GM19438 (cell line): ENCODE results near the gene ZNF280B.
"Not testable (repeated sequence)": the region's sequence is repeated elsewhere in the genome, so short reads cannot be mapped to it uniquely, and the experiment has no call there.

ENCODE experiments used
- ATAC-seq: cut with Tn5 transposase; IDR thresholded peaks from one replicate; pipeline ENCODE4 v1.9.1; 2021; ENCODE audit warnings: low read depth; ENCODE audit not compliant: unreplicated experiment

The ZNF280B gene

DNA sequence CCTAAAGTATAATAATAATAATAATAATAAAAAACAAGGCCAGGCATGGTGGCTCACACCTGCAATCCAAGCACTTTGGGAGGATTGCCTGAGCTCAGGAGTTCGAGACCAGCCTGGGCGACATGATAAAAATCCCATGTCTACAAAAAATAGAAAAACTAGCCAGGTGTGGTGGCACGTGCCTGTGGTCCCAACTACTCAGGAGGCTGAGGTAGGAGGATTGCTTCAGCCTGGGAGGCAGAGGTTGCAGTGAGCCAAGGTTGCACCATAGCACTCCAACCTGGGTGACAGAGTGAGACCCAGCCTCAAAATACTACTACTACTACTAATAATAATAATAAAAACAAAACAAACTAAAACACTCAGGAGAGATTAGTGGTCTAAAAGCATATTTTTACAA is 27.1 kb upstream of the ZNF280B start:
- ATAC-seq: no peak

DNA sequence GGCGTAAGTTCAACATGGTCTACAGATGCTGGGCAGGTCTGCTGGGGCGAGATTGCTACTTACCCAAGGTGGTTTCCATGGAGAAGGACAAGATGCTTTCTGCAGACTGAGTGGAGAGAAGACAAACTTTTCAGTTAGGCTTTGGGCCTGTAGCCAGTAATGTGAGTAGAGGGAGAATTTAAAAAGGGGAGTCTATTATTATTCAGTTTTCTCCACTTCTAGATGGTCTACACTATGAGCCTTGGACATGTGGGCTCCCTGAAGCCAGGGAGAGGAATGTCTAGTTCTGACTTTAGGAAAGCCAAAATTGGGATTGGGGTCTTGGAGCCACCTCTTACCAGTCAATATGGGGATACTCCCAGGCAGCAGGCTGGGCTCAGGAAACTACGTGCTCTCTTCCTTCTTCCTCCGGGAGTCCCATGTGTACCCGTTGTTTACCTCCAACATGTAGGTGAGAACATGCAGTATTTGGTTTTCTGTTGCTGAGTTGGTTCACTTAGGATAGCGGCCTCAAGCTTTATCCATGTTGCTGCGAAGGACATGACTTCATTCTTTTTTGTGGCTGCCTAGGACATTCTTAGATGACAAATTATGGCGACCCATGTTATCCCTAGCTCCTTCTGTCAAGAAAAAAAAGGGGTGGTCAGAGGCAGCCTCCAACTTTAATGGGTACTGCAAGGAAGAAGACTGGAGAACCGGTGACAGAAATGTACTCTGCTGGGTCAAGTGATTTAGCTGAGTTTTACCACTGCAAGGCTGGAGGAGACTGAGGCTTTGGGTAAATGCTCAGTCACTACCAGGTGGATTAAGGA is 26.3 kb upstream of the ZNF280B start:
- ATAC-seq: no peak

DNA sequence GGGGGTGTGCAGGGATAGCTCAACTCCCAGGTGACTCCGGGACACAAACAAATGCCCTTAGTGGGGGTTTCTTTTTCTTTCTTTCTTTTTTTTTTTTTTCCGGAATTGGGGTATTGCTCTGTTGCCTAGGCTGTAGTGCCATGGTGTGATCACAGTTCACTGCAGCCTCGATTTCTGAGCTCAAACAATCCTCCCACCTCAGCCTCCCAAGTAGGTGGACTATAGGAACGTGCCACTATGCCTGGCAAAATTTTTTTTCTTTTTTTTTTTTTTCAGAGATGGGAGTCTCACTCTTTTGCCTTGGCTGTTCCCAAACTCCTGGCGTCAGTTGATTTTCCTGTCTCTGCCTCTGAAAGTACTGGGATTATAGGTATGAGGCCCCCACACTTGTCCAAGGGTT is 25.3 kb upstream of the ZNF280B start:
- no peak for ATAC-seq

DNA sequence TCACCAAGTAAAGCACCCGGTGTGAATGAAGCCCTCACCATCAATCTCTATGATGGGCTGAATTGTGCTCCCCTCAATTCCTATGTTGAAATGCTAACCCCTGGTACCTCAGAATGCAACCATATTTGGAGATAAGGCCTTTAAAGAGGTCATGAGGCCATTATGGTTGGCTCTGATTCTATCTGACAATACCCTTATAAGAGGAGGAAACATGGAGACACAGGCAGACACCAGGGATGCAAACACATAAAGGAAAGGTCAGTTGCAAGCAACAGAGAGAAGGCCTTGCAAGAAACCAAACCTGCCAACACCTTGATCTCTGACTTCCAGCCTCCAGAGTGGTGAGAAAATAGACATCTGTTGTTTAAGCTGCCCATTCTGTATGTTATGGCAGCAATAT is 24.9 kb upstream of the ZNF280B start:
- no peak for ATAC-seq

DNA sequence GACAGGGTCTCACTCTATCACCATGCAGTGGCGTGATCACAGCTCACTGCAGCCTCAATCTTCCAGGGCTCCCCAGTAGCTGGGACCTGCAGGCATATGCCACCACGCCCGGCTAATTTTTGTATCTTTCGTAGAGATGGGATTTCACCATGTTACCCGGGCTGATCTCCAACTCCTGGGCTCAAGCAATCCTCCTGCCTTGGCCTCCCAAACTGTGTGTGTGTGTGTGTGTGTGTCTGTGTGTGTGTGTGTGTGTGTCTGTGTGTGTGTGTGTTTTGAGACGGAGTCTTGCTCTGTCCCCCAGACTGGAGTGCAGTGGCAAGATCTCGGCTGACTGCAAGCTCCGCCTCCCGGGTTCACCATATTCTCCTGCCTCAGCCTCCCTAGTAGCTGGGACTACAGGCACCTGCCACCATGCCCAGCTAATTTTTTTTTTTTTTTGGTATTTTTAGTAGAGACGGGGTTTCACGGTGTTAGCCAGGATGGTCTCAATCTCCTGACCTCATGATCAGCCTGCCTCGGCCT is 24.1 kb upstream of the ZNF280B start:
- ATAC-seq: not testable (repeated sequence)

DNA sequence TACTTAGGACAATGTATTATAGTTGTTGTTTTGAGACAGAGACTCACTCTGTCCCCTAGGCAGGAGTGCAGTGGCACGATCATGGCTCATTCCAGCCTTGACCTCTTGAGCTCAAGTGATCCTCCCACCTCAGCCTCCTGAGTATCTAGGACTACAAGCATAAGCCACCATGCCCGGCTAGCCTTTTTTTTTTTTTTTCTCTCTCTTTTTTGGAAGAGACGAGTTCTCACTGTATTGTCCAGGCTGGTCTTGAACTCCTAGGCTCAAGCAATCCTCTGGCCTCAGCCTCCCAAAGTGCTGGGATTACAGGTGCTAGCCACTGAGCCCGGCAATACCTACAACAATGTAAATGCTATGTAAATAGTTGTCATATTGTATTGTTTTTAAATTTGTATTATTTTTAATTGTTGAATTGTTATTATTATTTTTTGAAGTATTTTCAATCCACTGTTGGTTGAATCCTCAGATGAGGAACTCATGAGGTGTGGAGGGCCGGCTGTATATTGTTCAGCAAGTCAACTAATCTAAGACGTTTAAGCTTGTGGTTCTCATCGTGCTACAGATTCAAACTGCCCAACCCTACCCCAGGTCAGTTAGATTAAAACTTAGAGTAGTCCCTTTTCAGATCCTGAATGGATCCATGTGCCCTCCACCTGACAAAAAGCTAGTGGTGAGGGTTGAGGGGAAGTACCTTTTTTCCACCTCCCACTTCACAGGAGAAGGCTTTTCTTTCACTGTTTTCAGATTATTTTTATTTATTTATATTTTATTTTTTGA is 23.4 kb upstream of the ZNF280B start:
- no peak for ATAC-seq

DNA sequence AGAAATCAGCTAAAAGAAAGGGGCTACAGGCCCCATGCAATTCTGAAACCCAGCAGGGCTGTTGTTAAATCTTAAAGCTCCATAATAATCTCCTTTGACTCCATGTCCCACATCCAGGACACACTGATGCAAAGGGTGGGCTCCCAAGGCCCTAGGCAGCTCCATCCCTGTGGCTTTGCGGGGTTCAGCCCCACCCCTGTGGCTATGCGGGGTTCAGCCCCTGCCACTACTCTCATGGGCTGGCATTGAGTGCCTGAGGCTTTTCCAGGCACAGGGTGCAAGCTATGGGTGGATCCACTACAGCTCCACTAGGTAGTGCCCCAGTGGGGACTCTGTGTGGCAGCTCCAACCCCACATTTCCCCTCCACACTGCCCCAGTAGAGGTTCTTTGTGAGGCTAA is 20.2 kb upstream of the ZNF280B start:
- ATAC-seq: no peak

DNA sequence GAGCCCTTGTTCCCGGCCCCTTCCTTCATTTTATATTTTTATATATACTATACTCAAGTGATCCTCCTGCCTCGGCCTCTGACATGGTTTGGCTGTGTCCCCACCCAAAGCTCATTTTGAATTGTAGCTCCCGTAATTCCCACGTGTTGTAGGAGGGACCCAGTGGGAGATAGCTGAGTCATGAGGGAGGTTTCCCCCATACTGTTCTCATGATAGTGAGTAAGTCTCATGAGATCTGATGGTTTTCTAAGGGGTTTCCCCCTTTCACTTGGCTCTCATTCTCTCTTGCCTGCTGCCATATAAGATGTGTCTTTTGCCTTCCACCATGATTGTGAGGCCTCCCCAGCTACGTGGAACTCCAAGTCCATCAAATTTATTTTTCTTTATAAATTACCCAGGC is 18.8 kb upstream of the ZNF280B start:
- no peak for ATAC-seq

DNA sequence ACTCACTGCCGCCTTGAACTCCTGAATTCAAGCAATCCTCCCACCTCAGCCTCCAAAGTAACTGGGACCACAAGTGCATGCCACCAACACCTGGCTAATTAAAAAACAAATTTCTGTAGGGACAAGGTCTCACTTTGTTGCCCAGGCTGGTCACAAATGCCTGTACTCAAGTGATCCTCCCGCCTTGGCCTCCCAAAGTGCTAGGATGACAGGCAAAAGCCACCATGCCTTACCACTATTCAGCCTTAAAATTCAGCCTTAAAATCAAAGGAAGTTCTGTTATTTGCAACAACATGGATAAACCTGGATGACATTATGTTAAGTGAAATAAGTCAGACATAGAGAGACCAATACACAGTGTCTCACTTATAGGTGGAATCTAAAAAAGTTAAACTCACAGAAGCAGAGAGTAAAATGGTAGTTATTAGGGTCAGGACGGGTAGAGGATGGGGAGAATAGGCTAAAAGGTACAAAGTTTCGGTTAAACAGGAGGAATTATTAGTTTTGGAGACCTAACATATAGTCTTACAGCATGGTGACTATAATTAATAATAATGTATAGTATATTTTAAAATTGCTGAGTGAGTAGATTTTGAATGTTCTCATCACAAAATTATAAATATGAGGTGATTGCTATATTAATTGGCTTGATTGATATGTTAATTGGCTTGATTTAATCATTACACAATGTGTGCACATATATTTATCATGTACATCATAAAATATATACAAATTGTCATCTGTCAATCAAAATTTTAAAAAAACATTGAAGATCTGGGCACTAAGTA is 17.8 kb upstream of the ZNF280B start:
- ATAC-seq: no peak

DNA sequence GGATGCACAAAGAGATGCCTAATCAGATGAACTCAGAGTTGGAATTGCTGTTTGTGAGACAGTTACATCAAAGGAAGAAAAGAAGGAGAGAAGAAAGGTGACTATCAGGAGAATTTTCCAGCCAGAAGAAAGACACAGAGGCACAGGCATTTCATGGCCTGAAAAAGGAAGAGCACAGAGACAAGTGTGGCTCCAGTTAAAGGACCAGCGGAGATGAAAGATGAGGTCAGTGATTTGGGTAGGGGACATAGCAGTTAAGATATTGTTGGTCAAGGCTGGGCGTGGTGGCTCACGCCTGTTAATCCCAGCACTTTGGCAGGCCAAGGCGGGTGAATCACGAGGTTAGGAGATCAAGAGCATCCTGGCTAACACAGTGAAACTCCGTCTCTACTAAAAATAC is 15.0 kb upstream of the ZNF280B start:
- ATAC-seq: no peak

DNA sequence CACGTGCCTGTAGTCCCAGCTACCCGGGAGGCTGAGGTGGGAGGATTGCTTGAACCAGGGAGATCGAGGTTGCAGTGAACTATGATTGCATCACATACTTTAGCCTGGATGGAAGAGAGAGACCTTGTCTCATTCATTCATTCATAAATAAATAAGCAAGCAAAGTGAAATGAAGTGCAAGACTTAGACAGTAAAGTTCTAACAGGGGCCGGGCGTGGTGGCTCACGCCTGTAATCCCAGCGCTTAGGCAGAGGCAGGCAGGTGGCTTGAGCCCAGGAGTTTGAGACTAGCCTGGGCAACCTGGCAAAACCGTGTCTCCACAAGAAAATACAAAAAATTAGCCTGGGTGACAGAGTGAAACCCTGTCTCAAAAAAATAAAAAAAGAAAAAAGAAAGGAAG is 13.1 kb upstream of the ZNF280B start:
- ATAC-seq: no peak

DNA sequence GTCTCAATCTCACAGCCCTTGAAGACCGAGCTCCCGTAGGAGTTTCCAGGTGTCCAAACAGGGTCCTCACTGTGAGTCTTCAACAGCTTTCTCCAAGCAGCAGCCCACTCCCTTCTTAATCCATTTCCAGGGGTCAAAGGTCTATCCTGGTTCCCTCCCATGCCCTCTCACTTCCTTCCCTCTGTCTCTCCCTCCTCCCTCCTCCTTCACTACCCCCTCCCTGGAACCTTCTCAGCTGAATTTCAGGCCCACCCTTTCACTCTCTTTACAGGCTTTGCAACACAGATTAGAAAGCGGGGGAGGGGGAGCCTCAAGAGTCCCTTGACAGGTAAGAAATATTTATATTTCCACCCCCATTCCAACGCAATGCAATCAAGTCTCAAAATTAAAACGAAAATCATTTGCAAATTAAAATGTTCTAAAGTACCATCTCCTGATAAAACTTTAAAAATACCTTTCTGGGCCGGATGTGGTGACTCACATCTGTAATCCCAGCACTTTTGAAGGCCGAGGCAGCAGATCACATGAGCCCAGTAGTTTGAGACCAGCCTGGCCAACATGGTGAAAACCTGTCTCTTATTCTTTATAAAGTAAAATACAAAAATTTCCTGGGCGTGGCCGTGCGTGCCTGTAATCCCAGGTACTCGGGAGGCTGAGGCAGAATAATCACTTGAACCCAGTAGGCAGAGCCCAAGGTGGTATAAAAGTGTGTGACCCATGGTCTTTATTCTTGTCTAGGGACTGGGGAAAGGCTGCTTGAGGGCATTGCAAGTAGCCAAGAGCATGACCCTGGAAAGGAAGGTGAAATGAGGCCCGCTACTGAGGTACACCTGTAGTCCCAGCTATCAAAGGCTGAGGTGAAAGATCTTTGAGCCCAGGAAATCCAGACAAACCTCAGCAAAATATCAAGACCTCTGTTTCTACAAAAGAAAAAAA is 12.4 kb upstream of the ZNF280B start:
- no peak for ATAC-seq

DNA sequence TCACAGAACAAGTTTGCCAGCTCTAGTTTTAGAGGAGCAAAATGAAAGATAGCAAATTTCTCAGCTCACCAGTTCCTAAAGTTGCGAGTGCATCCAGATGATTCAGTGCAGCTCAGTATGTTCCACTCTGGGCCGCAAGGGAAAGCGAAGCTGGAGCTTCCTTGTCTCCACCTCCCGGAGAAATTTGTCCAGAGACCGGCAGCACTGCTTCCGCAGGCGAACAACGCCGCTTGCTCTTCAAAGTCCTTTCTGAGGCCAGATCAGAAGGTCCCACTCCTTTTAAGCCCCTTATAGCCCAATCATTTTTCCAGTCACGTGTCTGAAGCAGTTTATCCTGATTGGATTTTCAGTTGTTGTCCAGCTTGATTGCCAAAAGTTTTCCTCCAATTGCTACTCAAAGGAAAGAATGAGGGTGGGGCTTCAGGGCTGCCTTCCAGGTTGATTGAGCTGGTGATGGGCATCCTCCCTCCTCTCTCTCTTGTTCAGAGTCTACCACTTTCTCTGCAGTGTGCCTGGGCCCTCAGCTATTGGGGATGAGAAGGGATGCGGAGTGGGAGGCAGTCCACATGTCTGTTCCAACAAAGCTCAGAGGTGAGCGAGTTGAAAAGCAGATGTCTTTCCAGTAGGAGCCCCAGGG is 11.6 kb upstream of the ZNF280B start, which contains the start of gene ZNF280A:
Gene ZNF280A (minus strand): TSS at position 251 of the 637 bp plus-strand sequence. CDS start 4,640 bp downstream, outside the sequence.
- no peak for ATAC-seq

DNA sequence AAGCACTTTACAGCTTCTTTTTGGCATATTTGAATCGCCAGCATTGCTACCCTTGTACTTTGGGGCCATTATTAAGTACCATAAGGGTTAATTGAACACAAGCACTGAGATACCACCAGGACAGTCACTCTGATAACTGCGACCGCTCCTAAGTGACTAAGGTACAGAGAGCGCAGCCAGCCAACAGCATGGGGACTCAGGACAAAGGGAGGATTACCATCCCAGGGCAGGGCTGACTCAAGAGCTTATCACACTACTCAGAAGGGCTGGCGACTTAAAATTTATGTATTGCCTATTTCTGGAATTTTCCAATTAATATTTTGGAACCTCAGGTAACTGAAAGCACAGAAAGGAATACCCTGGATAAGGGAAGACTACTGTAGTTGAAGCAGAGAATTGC is 11.0 kb upstream of the ZNF280B start:
- ATAC-seq: no peak

DNA sequence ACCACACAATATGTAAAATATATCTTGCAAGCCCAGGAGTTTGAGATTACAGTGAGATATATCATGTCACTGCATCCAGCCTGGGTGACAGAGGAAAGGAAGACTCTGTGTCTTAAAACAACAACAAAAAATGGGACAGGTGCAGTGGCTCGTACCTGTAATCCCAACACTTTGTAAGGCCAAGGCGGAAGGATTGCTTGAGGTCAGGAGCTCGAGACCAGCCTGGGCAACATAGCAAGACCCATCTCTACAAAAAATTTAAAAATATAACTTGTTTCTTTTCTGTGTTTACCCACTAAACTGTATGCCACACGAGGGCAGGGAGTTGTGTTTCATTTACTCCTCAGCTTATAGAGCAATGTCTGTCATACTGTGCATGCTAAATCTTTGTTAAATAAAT is 8.4 kb upstream of the ZNF280B start:
- ATAC-seq: no peak

DNA sequence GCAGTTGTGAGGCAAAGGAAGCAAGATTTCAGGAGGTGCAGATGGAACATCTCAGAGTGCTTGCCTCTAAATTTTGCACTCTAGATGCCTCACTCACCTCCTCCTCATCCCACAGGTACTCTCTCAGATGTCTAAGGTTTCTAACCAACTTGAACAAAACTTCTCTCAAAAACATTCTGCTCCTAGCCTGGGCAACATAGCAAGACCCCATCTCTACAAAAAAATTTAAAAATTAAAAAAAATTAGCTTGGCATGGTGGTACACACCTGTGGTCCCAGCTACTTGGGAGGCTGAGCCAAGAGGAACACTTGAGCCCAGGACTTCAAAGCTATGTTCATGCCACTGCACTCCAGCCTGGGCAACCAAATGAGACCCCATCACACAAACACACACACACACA is 7.3 kb upstream of the ZNF280B start:
- no peak for ATAC-seq

DNA sequence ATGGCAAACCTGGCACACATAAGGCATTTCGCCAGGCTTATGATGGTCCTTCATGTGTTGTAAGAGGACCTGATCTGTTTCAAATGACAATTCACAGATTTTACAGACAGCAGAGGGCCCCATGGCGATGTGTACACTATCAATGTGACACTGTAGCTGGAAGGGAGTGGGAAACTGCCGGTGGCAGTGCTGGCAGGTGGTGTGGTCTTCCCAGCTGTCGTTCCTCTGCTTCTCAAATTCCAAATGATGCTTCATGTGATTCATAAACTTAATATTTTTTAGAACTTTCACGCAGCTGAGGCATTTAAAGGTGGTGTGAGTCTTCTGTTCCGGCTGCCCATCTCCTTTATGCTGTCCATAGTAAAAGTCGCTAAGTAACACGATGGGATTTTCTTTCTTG is 5.9 kb upstream of the ZNF280B start:
- not testable (repeated sequence) for ATAC-seq

DNA sequence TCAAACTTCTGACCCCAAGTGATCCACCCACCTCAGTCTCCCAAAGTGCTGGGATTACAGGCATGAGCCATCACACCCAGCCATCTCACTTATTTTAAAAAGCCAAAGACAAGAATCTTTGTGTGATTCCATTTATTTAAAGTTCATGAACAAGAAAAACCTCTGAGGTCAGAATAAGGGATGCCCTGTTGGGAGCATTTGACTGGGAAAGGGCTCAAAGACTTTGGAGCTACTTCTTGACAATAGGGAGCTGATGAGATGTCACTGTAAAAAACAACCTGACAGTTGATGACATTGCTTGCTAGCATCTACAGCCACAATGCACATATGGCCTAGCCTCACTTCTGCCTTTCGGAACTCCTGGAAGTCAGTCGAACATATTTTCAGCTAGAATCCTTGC is 5.1 kb upstream of the ZNF280B start:
- no peak for ATAC-seq

DNA sequence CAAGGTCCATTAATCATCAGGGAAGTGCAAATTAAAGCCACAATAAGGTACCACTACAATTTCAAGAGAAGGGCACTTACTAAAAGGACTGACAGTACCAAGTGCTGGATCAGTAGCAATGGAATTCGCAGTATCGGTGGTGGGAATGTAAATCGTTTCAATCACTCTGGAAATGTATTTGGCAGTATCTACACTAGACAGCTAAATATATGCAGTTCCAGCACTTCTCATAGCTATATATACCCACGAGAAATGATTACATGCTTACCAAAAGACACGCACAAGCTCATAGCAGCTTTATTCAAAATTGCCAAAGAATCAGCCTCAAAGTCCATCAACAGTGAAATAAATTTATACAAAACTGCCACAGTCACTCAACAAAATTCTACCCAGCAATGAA is 4.4 kb upstream of the ZNF280B start:
- no peak for ATAC-seq
